ENCODE data around the gene KMO.

GRCh38 chr1:241532162-241532531 lies at the start of gene KMO:
- TF ChIP-seq, protein P1, sequence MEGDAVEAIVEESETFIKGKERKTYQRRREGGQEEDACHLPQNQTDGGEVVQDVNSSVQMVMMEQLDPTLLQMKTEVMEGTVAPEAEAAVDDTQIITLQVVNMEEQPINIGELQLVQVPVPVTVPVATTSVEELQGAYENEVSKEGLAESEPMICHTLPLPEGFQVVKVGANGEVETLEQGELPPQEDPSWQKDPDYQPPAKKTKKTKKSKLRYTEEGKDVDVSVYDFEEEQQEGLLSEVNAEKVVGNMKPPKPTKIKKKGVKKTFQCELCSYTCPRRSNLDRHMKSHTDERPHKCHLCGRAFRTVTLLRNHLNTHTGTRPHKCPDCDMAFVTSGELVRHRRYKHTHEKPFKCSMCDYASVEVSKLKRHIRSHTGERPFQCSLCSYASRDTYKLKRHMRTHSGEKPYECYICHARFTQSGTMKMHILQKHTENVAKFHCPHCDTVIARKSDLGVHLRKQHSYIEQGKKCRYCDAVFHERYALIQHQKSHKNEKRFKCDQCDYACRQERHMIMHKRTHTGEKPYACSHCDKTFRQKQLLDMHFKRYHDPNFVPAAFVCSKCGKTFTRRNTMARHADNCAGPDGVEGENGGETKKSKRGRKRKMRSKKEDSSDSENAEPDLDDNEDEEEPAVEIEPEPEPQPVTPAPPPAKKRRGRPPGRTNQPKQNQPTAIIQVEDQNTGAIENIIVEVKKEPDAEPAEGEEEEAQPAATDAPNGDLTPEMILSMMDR (IDR thresholded peaks at IDR 0.05) = no peak
- no peak for TF ChIP-seq POLR2A (IDR thresholded peaks at IDR 0.05)
